Suprapubic skin (tissue), 4 donors: ENCODE measurements around the gene EDNRB. TPM values are rescaled to one million over a fixed set of nuclear protein-coding genes. Genes with fewer than 3 reads are reported as not detected.
"Not testable (repeated sequence)": the region's sequence is repeated elsewhere in the genome, so short reads cannot be mapped to it uniquely, and the experiment has no call there.

Experiments used
- DNase-seq, 2 donors: peaks; one replicate each; pipeline ENCODE4 v3.0.0-alpha.2; 2019; ENCODE audit warnings: low spot score in 2 of 2
- H3K27ac ChIP-seq: fragments of 200-600 bp; sonication (generic); one replicate; pipeline ENCODE4 v1.5.1; 2019
- H3K27me3 ChIP-seq: fragments of 200-600 bp; sonication (generic); one replicate; pipeline ENCODE4 v1.5.1; 2019
- H3K36me3 ChIP-seq: fragments of 200-600 bp; sonication (generic); one replicate; pipeline ENCODE4 v1.5.1; 2019
- H3K4me1 ChIP-seq: fragments of 200-600 bp; sonication (generic); one replicate; pipeline ENCODE4 v1.5.1; 2019
- H3K4me3 ChIP-seq: fragments of 200-600 bp; sonication (generic); one replicate; pipeline ENCODE4 v1.5.1; 2019; ENCODE audit warnings: mild to moderate bottlenecking
- H3K9me3 ChIP-seq: fragments of 200-600 bp; sonication (generic); one replicate; pipeline ENCODE4 v1.5.1; 2019
- CTCF ChIP-seq, 2 donors: fragments of 200-600 bp in 1 of 2; fragments of 450-650 bp in 1 of 2; sonication (generic) in 1 of 2; IDR thresholded peaks; one replicate each; pipeline ENCODE4 v1.5.1; 2016 to 2019; ENCODE audit warnings: antibody characterized with exemption in 2 of 2, mild to moderate bottlenecking in 1 of 2, moderate library complexity in 1 of 2
- EP300 ChIP-seq: sonication (generic); formaldehyde crosslinking; IDR thresholded peaks from one replicate; pipeline ENCODE4 v1.6.1; 2017; ENCODE audit warnings: antibody characterized with exemption
- POLR2A ChIP-seq, 2 donors: fragments of 450-650 bp; IDR thresholded peaks; one replicate each; pipeline ENCODE4 v1.6.1; 2017; ENCODE audit warnings: antibody characterized with exemption in 2 of 2, mild to moderate bottlenecking in 2 of 2, moderate library complexity in 2 of 2
- POLR2AphosphoS5 ChIP-seq, 3 donors: sonication (generic); formaldehyde crosslinking; IDR thresholded peaks; one replicate each; pipeline ENCODE4 v1.6.1; 2017; ENCODE audit warnings: antibody characterized with exemption in 3 of 3
- whole genome bisulfite sequencing: methylation state at CpG from one replicate; pipeline ENCODE4 v1.1.5; 2018; 5-methylcytosine and 5-hydroxymethylcytosine counted together
- total RNA-seq, 4 donors: library from RNA; depleted of rRNA; stranded (reverse); fragments of >200 nt; gene quantifications; one replicate each; pipeline ENCODE4 v1.1.0, GENCODE V29; 2016

Gene EDNRB
- 10 to 100 TPM; 22.9 to 35.2 (median 26.8) TPM for total RNA-seq

GRCh38 chr13:77918391-77919245, at the start of gene EDNRB:
EDNRB (minus strand) TSS chr13:77918831; CDS start chr13:77918573, 258 bp downstream.
- H3K4me3 ChIP-seq: peak within 1 kb of the TSS; percentile 60
- H3K4me1 ChIP-seq: peaks cover 18% of the 10 kb centered on the region
- TF ChIP-seq POLR2A (IDR thresholded peaks at IDR 0.05) (no peak), EP300 (no peak), CTCF (IDR thresholded peaks at IDR 0.05) (no peak), POLR2AphosphoS5 (IDR thresholded peaks at IDR 0.05) (no peak)
- DNase-seq: peak; percentile 79 to 80
- no peaks in the 10 kb centered on the region for H3K36me3 ChIP-seq
- H3K27ac ChIP-seq: peak within 1 kb of the TSS; percentile 56
- peaks cover 7% of the 10 kb centered on the region for H3K27me3 ChIP-seq
- WGBS: under 1% methylated on average over 47 of the region's 60 CpGs
- H3K9me3 ChIP-seq: no peaks in the 10 kb centered on the region

GRCh38 chr13:77966671-77967070, 48.0 kb upstream of the EDNRB start:
- WGBS: 60% methylated on average over 2 of the region's 2 CpGs
- Histone ChIP-seq H3K4me1 (no peaks in the 10 kb centered on the region), H3K27me3 (no peaks in the 10 kb centered on the region), H3K4me3 (no peak overlapping the region), H3K27ac (no peak overlapping the region), H3K36me3 (no peaks in the 10 kb centered on the region), H3K9me3 (no peaks in the 10 kb centered on the region)
- no peak for TF ChIP-seq POLR2A (IDR thresholded peaks at IDR 0.05)
- no peak for TF ChIP-seq CTCF (IDR thresholded peaks at IDR 0.05)
- no peak for TF ChIP-seq POLR2AphosphoS5 (IDR thresholded peaks at IDR 0.05)
- no peak for TF ChIP-seq EP300
- DNase-seq: no peak

GRCh38 chr13:77952737-77953136, 34.1 kb upstream of the EDNRB start:
- H3K4me3 ChIP-seq: no peak overlapping the region
- no peaks in the 10 kb centered on the region for H3K27me3 ChIP-seq
- H3K9me3 ChIP-seq: peaks cover 4% of the 10 kb centered on the region
- no peak for DNase-seq
- H3K4me1 ChIP-seq: no peaks in the 10 kb centered on the region
- 56% methylated on average over 1 of the region's 1 CpG for WGBS
- no peaks in the 10 kb centered on the region for H3K36me3 ChIP-seq
- H3K27ac ChIP-seq: no peak overlapping the region
- TF ChIP-seq EP300 (no peak), POLR2AphosphoS5 (IDR thresholded peaks at IDR 0.05) (no peak), CTCF (IDR thresholded peaks at IDR 0.05) (no peak), POLR2A (IDR thresholded peaks at IDR 0.05) (no peak)

DNA sequence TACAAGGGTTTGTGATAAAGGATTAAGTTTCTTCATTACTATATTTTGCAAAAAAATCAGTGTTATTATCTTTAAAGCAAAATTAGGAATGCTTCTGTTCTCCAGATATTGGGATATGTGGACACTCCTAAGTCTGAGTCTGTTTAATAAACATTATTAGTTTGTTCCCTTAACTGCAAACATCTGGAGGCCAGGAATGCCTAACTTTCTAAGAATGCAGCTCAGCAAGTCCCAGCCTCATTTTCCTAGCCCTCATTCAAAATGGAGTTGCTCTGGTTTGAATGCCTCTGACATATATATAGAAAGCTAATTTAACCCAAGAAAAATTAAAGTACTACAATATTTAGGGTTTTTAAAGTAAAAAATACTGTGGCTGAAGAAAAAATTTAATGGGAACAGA, 33.6 kb upstream of the EDNRB start:
- H3K36me3 ChIP-seq: no peaks in the 10 kb centered on the region
- no peaks in the 10 kb centered on the region for H3K4me1 ChIP-seq
- H3K27me3 ChIP-seq: no peaks in the 10 kb centered on the region
- H3K9me3 ChIP-seq: peaks cover 4% of the 10 kb centered on the region
- no peak overlapping the region for H3K4me3 ChIP-seq
- TF ChIP-seq EP300: no peak
- no peak for TF ChIP-seq POLR2AphosphoS5 (IDR thresholded peaks at IDR 0.05)
- no peak for TF ChIP-seq CTCF (IDR thresholded peaks at IDR 0.05)
- no peak for TF ChIP-seq POLR2A (IDR thresholded peaks at IDR 0.05)
- DNase-seq: no peak
- no peak overlapping the region for H3K27ac ChIP-seq

DNA sequence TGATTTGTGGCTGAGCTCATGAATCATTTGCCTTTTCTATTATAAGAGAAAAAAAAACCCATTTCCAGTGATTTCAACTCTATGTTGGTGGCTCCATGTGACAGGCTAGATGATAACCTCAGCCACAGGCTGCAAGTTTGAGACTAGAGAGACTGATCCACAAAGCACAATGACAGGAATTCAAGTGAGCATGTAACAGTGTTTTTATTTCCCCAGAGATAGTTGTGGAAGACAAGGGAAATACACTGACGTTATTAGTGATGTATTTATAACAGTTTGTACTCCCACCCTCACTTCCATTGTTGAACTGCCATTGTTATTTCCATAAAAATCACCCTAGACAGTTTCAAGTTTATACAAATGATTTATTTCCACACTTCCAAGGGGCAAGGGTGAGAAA, 27.9 kb upstream of the EDNRB start:
- Histone ChIP-seq H3K27me3 (no peaks in the 10 kb centered on the region), H3K4me1 (no peaks in the 10 kb centered on the region), H3K36me3 (no peaks in the 10 kb centered on the region), H3K9me3 (no peaks in the 10 kb centered on the region), H3K27ac (no peak overlapping the region), H3K4me3 (no peak overlapping the region)
- TF ChIP-seq POLR2AphosphoS5 (IDR thresholded peaks at IDR 0.05): no peak
- no peak for DNase-seq
- WGBS: 31% methylated on average over 1 of the region's 1 CpG

DNA sequence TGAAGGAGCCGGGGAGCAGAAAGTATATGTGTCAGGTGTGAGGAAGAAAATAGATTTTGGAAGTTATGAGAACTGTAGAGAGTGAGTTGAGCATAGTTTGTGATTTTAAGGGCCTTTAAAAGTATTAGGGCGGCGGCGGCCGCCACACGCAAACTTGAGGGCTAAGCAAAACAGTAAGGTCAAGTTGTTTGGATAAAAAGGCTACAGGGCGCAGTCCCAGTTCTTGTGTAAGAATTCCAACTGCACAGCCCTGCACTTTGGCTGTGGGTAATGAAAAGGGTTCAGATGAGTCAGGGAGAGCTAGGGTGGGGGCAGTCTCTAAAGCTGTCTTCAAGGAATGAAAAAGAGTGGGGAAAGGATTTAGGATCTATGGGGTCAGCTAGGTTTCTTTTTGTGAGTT, 16.4 kb upstream of the EDNRB start:
- H3K27me3 ChIP-seq, H3K4me1 ChIP-seq, H3K27ac ChIP-seq, H3K36me3 ChIP-seq, H3K9me3 ChIP-seq, H3K4me3 ChIP-seq, DNase-seq: not testable (repeated sequence)
- 52% methylated on average over 7 of the region's 7 CpGs for WGBS
